T-helper 9 cell (primary cell): ENCODE results near the gene STK36.
A peak's percentile ranks its signal among the peaks of the same experiment; 100 is the strongest.

Experiments used
- DNase-seq: peaks from one replicate; pipeline ENCODE4 v3.0.0-alpha.2; 2020
- total RNA-seq, 2 donors: gene quantifications; one replicate each; lab custom pipeline; 2026; lab: John Stamatoyannopoulos, UW

The STK36 gene
- total RNA-seq, result 15.9 to 20.4 reads per million in 2 donors

GRCh38 chr2:218671654-218672566, at the start of gene STK36, which contains the start of gene RNF25:
Gene STK36, plus strand, starts transcription at chr2:218672086. Its CDS starts 744 bp downstream, at chr2:218672830.
Gene RNF25, minus strand, starts transcription at chr2:218672002. Its CDS starts 32 bp downstream, at chr2:218671970.
- DNase-seq, result peak; percentile 68

GRCh38 chr2:218622606-218623365, 49.1 kb upstream of the STK36 start:
- DNase-seq, result no peak

- no peak for DNase-seq
Observed at GRCh38 chr2:218623366-218623705, 48.5 kb upstream of the STK36 start.

GRCh38 chr2:218626369-218626768, 45.5 kb upstream of the STK36 start:
- no peak for DNase-seq

GRCh38 chr2:218627939-218628338, 43.9 kb upstream of the STK36 start:
- DNase-seq, result no peak

GRCh38 chr2:218631837-218632236, 40.0 kb upstream of the STK36 start:
- no peak for DNase-seq

GRCh38 chr2:218635719-218636118, 36.2 kb upstream of the STK36 start:
- DNase-seq, result no peak

GRCh38 chr2:218638372-218638771, 33.5 kb upstream of the STK36 start:
- DNase-seq, result no peak

GRCh38 chr2:218642121-218642656, 29.7 kb upstream of the STK36 start:
- DNase-seq, result no peak

- DNase-seq, result no peak
Observed at GRCh38 chr2:218642786-218643185, 29.1 kb upstream of the STK36 start.

- DNase-seq, result no peak
Observed at GRCh38 chr2:218643751-218644310, 28.1 kb upstream of the STK36 start.

- DNase-seq, result no peak
Observed at GRCh38 chr2:218644721-218645120, 27.2 kb upstream of the STK36 start.

- no peak for DNase-seq
Observed at GRCh38 chr2:218645126-218645525, 26.8 kb upstream of the STK36 start.

GRCh38 chr2:218648088-218648786, 23.6 kb upstream of the STK36 start:
- DNase-seq, result peak; percentile 18

- no peak for DNase-seq
Observed at GRCh38 chr2:218648787-218649100, 23.1 kb upstream of the STK36 start.

GRCh38 chr2:218655751-218656150, 16.1 kb upstream of the STK36 start:
- no peak for DNase-seq

GRCh38 chr2:218658671-218659257, 13.1 kb upstream of the STK36 start:
- DNase-seq, result peak; percentile 11

- DNase-seq, result peak; percentile 88
Observed at GRCh38 chr2:218659258-218659987, 12.5 kb upstream of the STK36 start, which contains the start of the genes BCS1L and ZNF142. Gene BCS1L, plus strand, starts transcription at chr2:218659683. Its CDS starts 1,305 bp downstream, at chr2:218660988. Gene ZNF142, minus strand, starts transcription at chr2:218659623. Its CDS starts 3,194 bp downstream, at chr2:218656429.

- DNase-seq, result no peak
Observed at GRCh38 chr2:218659988-218660358, 11.9 kb upstream of the STK36 start.

GRCh38 chr2:218662377-218662776, 9.5 kb upstream of the STK36 start:
- DNase-seq, result no peak

- no peak for DNase-seq
Observed at GRCh38 chr2:218662827-218663226, 9.1 kb upstream of the STK36 start.
